Measurements from ENCODE around the gene B3GAT1.

Gene B3GAT1

DNA sequence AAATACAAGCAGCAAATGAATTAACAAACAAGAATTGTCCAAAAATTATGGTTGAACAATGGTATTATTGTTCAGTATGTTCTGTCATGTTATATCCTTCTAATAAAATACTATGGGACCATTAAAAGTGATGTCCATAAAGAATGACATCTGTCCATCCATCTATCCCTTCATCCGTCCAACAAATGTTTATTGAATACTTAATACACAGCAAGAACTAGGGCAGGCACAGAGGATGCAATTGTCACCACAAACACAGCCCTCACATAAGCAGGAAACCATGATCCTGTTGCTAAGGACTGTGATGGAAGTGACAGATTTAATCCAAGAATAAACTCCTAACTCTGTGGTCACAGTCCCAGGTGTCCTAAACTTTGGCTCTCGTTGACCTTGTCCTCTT is 20.7 kb upstream of the B3GAT1 start:
- Histone ChIP-seq H3K36me3 (ENCODE audit: insufficient read depth, insufficient read length, low read length) (no peaks in the 10 kb centered on the region), H3K9ac (ENCODE audit: insufficient read length, low read depth) (no peak overlapping the region), H3K4me3 (ENCODE audit: insufficient read length, low read depth) (no peak overlapping the region), H3K4me1 (ENCODE audit: insufficient read depth, insufficient read length) (no peaks in the 10 kb centered on the region), H3K27me3 (ENCODE audit: insufficient read depth, insufficient read length) (no peaks in the 10 kb centered on the region), H3K9me3 (ENCODE audit: insufficient read depth, low read length) (peaks cover 4% of the 10 kb centered on the region)
- DNase-seq (ENCODE audit: low read depth, low spot score) = no peak
- TF ChIP-seq YY1 (IDR thresholded peaks at IDR 0.05; ENCODE audit: insufficient read depth, insufficient read length) (no peak), ZNF274 (IDR thresholded peaks at IDR 0.05; ENCODE audit: low read depth, low read length) (no peak), SUZ12 (IDR thresholded peaks at IDR 0.05; ENCODE audit: extremely low read depth, insufficient read depth, insufficient read length) (no peak)

DNA sequence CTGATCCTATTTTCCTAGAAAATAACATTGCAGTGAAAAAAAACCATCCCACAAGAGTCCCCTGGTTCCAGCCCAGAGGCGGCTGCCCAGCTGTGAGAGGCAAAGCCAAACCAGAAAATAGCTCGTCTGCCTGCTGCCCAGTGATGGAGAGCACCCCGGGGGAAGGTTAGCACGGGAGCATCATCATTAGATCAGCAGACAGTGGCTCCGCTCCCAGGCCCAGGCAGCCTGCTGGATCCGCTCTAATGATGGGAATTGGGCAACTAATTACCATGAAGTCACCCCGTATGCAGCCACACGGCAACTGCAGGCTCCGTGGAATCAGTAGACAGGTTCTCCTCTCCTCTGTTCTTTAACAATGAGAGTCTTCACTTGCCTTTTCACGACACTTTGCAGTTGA is 17.1 kb upstream of the B3GAT1 start:
- H3K4me3 ChIP-seq (ENCODE audit: insufficient read length, low read depth) = no peak overlapping the region
- DNase-seq (ENCODE audit: low read depth, low spot score) = no peak
- TF ChIP-seq YY1 (IDR thresholded peaks at IDR 0.05; ENCODE audit: insufficient read depth, insufficient read length) (no peak), SUZ12 (IDR thresholded peaks at IDR 0.05; ENCODE audit: extremely low read depth, insufficient read depth, insufficient read length) (no peak), ZNF274 (IDR thresholded peaks at IDR 0.05; ENCODE audit: low read depth, low read length) (no peak)
- H3K4me1 ChIP-seq (ENCODE audit: insufficient read depth, insufficient read length) = peaks cover 8% of the 10 kb centered on the region
- H3K9me3 ChIP-seq (ENCODE audit: insufficient read depth, low read length) = peaks cover 4% of the 10 kb centered on the region
- H3K27me3 ChIP-seq (ENCODE audit: insufficient read depth, insufficient read length) = no peaks in the 10 kb centered on the region
- H3K9ac ChIP-seq (ENCODE audit: insufficient read length, low read depth) = no peak overlapping the region
- H3K36me3 ChIP-seq (ENCODE audit: insufficient read depth, insufficient read length, low read length) = no peaks in the 10 kb centered on the region

DNA sequence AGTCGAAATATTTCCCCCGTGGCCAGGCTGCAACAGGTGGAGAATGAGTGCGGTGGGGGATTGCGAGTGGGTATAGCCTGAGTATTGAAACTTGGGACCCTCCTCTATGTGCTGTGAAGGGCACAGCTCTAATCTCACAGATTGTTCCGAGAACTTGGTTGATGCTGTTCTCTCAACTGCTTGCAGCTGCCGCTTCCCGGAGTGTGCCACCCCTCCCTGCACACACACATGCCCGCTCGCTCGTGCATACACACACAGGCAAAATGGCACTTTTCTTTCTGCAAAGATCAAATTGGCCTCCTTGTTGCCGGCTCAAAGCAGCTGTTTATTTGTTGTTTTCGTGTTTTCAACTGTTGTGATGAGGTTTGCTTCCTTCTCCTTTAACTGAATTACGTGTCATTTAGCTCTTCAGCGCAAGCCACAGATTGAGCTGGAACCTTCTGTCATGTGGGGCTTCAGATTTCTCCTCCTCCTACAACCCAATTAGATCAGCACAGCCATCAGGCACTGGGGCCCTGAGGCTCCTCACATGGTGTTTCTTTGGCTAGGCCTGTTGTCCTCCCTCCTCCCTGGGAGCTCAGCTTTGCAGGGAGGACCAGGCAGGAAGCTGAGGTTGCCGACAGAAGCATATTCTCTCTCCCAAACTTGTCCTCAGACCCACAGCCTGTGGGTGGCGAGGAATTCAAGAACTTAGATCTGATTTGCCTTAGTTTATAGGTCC is 13.9 kb upstream of the B3GAT1 start:
- Histone ChIP-seq H3K4me3 (ENCODE audit: insufficient read length, low read depth) (no peak overlapping the region), H3K4me1 (ENCODE audit: insufficient read depth, insufficient read length) (peaks cover 8% of the 10 kb centered on the region), H3K36me3 (ENCODE audit: insufficient read depth, insufficient read length, low read length) (no peaks in the 10 kb centered on the region), H3K9ac (ENCODE audit: insufficient read length, low read depth) (no peak overlapping the region), H3K9me3 (ENCODE audit: insufficient read depth, low read length) (no peaks in the 10 kb centered on the region), H3K27me3 (ENCODE audit: insufficient read depth, insufficient read length) (no peaks in the 10 kb centered on the region)
- TF ChIP-seq SUZ12 (IDR thresholded peaks at IDR 0.05; ENCODE audit: extremely low read depth, insufficient read depth, insufficient read length) = no peak
- no peak for TF ChIP-seq YY1 (IDR thresholded peaks at IDR 0.05; ENCODE audit: insufficient read depth, insufficient read length)
- no peak for TF ChIP-seq ZNF274 (IDR thresholded peaks at IDR 0.05; ENCODE audit: low read depth, low read length)
- DNase-seq (ENCODE audit: low read depth, low spot score) = no peak

DNA sequence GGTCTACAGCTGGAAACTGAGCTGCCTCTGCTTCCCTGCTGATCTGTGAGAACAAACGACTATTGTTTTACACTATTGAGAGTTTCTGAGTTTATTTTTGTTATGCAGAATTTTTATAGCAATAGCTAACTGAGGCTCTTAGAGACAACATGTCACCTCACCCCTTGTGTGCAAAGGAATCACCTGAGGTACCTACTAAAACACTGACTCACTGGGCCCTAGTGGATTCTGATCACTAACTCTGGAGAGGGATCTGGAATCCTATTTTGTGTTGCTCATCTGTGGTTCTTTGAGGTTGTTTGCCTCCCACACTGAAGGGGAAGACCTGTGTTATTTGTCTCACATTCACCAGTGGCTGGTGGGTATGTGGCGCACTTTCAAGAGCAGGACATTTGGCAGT is 13.4 kb upstream of the B3GAT1 start:
- H3K27me3 ChIP-seq (ENCODE audit: insufficient read depth, insufficient read length) = no peaks in the 10 kb centered on the region
- TF ChIP-seq SUZ12 (IDR thresholded peaks at IDR 0.05; ENCODE audit: extremely low read depth, insufficient read depth, insufficient read length) (no peak), YY1 (IDR thresholded peaks at IDR 0.05; ENCODE audit: insufficient read depth, insufficient read length) (no peak), ZNF274 (IDR thresholded peaks at IDR 0.05; ENCODE audit: low read depth, low read length) (no peak)

DNA sequence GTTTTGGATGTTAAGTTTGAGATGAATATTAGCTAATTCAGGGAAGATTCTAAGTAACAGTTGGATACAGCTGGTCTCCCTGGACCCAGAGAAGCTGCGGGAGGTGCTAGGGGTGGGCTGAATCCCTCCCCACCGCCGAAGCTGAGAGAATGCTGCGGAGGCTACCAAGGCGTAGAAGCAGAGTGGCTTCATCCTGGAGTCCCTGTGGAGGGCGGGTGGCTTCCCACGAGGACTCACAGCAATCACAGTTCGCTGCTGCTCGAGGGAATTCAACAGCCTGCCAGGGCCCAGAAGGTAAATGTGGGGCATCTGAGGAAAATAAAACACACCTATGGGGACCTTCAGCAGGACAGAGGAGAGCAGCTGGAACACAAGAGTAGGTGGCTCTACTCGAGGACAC is 11.1 kb upstream of the B3GAT1 start:
- Histone ChIP-seq H3K36me3 (ENCODE audit: insufficient read depth, insufficient read length, low read length) (no peaks in the 10 kb centered on the region), H3K4me1 (ENCODE audit: insufficient read depth, insufficient read length) (peaks cover 8% of the 10 kb centered on the region)
- TF ChIP-seq YY1 (IDR thresholded peaks at IDR 0.05; ENCODE audit: insufficient read depth, insufficient read length) (no peak), SUZ12 (IDR thresholded peaks at IDR 0.05; ENCODE audit: extremely low read depth, insufficient read depth, insufficient read length) (no peak), ZNF274 (IDR thresholded peaks at IDR 0.05; ENCODE audit: low read depth, low read length) (no peak)

More for the DNA sequence above, 13.4 kb upstream of the B3GAT1 start:
- Histone ChIP-seq H3K4me1 (ENCODE audit: insufficient read depth, insufficient read length) (peaks cover 8% of the 10 kb centered on the region), H3K4me3 (ENCODE audit: insufficient read length, low read depth) (no peak overlapping the region), H3K36me3 (ENCODE audit: insufficient read depth, insufficient read length, low read length) (no peaks in the 10 kb centered on the region), H3K9me3 (ENCODE audit: insufficient read depth, low read length) (no peaks in the 10 kb centered on the region), H3K9ac (ENCODE audit: insufficient read length, low read depth) (no peak overlapping the region)
- no peak for DNase-seq (ENCODE audit: low read depth, low spot score)

DNA sequence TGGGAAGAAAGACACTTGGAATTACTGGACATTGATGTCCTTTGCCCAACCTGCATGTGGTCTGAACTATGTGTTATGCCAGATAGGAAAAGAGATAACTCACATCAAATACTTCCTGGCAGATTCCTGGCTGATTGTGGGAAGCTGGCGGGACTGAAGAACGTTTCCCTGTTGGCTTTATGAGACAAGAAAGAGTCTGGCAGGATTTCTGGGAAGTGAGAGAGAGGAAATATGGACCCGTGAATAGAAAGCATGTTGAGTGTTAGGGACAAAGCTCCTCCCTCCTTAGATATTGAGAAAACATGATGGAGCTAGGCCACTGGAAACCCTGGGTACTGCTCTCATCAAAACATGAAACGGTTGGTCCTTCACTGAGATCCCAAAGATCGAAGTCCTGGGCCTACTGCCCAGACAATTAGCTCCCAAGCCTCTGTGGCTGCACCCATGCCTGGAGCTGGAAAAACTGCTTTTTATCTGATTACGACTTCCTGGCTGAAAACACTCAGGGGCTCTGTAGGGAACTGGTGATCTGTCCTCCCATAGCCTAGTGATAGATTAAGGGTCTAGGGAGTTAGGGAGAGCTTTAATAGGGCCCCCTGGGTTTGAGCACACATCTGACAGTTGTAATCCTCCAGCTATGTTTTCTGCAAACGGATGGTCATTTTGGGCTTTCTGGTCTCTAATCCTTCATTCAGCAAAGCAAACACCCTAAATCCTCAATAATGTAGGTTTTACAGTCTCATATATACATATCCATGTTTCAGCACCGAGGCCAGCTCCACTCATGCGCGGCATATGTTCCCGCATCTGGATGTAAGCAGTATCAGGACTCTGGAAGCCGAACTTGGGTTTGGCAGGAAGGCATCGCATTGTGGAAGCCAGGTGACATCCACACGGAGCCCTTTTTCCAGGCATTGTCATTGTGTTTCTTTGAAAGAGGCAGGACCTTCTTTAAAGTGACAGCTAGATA is 6.1 kb upstream of the B3GAT1 start:
- no peak for DNase-seq (ENCODE audit: low read depth, low spot score)
- no peak for TF ChIP-seq SUZ12 (IDR thresholded peaks at IDR 0.05; ENCODE audit: extremely low read depth, insufficient read depth, insufficient read length)
- no peak for TF ChIP-seq YY1 (IDR thresholded peaks at IDR 0.05; ENCODE audit: insufficient read depth, insufficient read length)
- no peak for TF ChIP-seq ZNF274 (IDR thresholded peaks at IDR 0.05; ENCODE audit: low read depth, low read length)

More for the DNA sequence above, 11.1 kb upstream of the B3GAT1 start:
- Histone ChIP-seq H3K9ac (ENCODE audit: insufficient read length, low read depth) (no peak overlapping the region), H3K9me3 (ENCODE audit: insufficient read depth, low read length) (no peaks in the 10 kb centered on the region), H3K27me3 (ENCODE audit: insufficient read depth, insufficient read length) (no peaks in the 10 kb centered on the region), H3K4me3 (ENCODE audit: insufficient read length, low read depth) (no peak overlapping the region)
- DNase-seq (ENCODE audit: low read depth, low spot score) = no peak

GRCh38 chr11:134416726-134417125 is 4.7 kb upstream of the B3GAT1 start:
- Histone ChIP-seq H3K9me3 (ENCODE audit: insufficient read depth, low read length) (no peaks in the 10 kb centered on the region), H3K4me3 (ENCODE audit: insufficient read length, low read depth) (no peak overlapping the region), H3K4me1 (ENCODE audit: insufficient read depth, insufficient read length) (peaks cover 10% of the 10 kb centered on the region), H3K36me3 (ENCODE audit: insufficient read depth, insufficient read length, low read length) (no peaks in the 10 kb centered on the region), H3K9ac (ENCODE audit: insufficient read length, low read depth) (no peak overlapping the region), H3K27me3 (ENCODE audit: insufficient read depth, insufficient read length) (peaks cover 46% of the 10 kb centered on the region)
- DNase-seq (ENCODE audit: low read depth, low spot score) = no peak
- no peak for TF ChIP-seq SUZ12 (IDR thresholded peaks at IDR 0.05; ENCODE audit: extremely low read depth, insufficient read depth, insufficient read length)

More for the DNA sequence above, 6.1 kb upstream of the B3GAT1 start:
- no peaks in the 10 kb centered on the region for H3K9me3 ChIP-seq (ENCODE audit: insufficient read depth, low read length)
- H3K27me3 ChIP-seq (ENCODE audit: insufficient read depth, insufficient read length) = peaks cover 39% of the 10 kb centered on the region
- peaks cover 8% of the 10 kb centered on the region for H3K4me1 ChIP-seq (ENCODE audit: insufficient read depth, insufficient read length)
- no peak overlapping the region for H3K4me3 ChIP-seq (ENCODE audit: insufficient read length, low read depth)
- H3K9ac ChIP-seq (ENCODE audit: insufficient read length, low read depth) = no peak overlapping the region
- no peaks in the 10 kb centered on the region for H3K36me3 ChIP-seq (ENCODE audit: insufficient read depth, insufficient read length, low read length)

Data from NT2/D1 (cell line).